ENCODE data around the gene CHAD.

- TF ChIP-seq CTCF (conservative IDR thresholded peaks at IDR 0.05; ENCODE audit: low read length) (no peak), EZH2phosphoT487 (IDR thresholded peaks at IDR 0.05; ENCODE audit: borderline replicate concordance, low read depth, low read length) (no peak)
These were observed 37.7 kb downstream of the CHAD start for GRCh38 chr17:50430821-50431618.
